WTC11 (cell line): ENCODE data around the gene CST3. TPM values are rescaled to one million over a fixed set of nuclear protein-coding genes. Genes with fewer than 3 reads are reported as not detected.

Source experiments
- ATAC-seq: fragments of 200-7000 bp; cut with Tn5 transposase; 2 replicates; pipeline ENCODE4 v1.10.0; 2021; ENCODE audit warnings: mild to moderate bottlenecking, moderate library complexity
- CTCF ChIA-PET: fragments of 300-600 bp; sonication (Branson Sonifier 250); formaldehyde crosslinking; loops from one replicate; lab custom pipeline; 2021; ENCODE audit warnings: antibody characterized with exemption; lab: Charles Lee
- POLR2A ChIA-PET: fragments of 350-600 bp; sonication (Branson Sonifier 250); formaldehyde crosslinking; loops from one replicate; lab custom pipeline; 2021; ENCODE audit warnings: antibody characterized with exemption; lab: Charles Lee
- DNase-seq: peaks from one replicate; pipeline ENCODE4 v3.0.0; 2021; ENCODE audit warnings: low spot score
- H3K27ac Mint-ChIP-seq: 2 replicates; pipeline ENCODE4 v1.8.0; 2021; ENCODE audit warnings: mixed read lengths
- H3K27me3 Mint-ChIP-seq: 2 replicates; pipeline ENCODE4 v1.8.0; 2021; ENCODE audit warnings: low read depth, mild to moderate bottlenecking, moderate library complexity, mixed read lengths
- H3K36me3 Mint-ChIP-seq: 2 replicates; pipeline ENCODE4 v1.8.0; 2021; ENCODE audit warnings: mixed read lengths
- H3K4me1 Mint-ChIP-seq: 2 replicates; pipeline ENCODE4 v1.8.0; 2022; ENCODE audit warnings: mixed read lengths
- H3K4me3 Mint-ChIP-seq: 2 replicates; pipeline ENCODE4 v1.8.0; 2021; ENCODE audit warnings: mild to moderate bottlenecking, moderate library complexity, mixed read lengths
- H3K9me3 Mint-ChIP-seq: 2 replicates; pipeline ENCODE4 v1.8.0; 2021; ENCODE audit warnings: mixed read lengths
- CREB1 ChIP-seq: sonication (generic); formaldehyde crosslinking; IDR thresholded peaks from 2 replicates; pipeline ENCODE4 v1.8.0; 2023; ENCODE audit warnings: mild to moderate bottlenecking, missing genetic modification reagents
- ESRRA ChIP-seq: sonication (generic); formaldehyde crosslinking; IDR thresholded peaks from 2 replicates; pipeline ENCODE4 v1.8.1; 2022; ENCODE audit warnings: mild to moderate bottlenecking, missing genetic modification reagents, borderline replicate concordance
- RORB ChIP-seq: fragments of 250-450 bp; sonication (Bioruptor Pico); IDR thresholded peaks from 2 replicates; pipeline ENCODE4 v1.9.0; 2021; ENCODE audit warnings: mild to moderate bottlenecking
- SMAD4 ChIP-seq: sonication (generic); formaldehyde crosslinking; IDR thresholded peaks from 2 replicates; pipeline ENCODE4 v1.8.0; 2022; ENCODE audit warnings: mild to moderate bottlenecking, missing genetic modification reagents
- TEAD4 ChIP-seq: sonication (generic); formaldehyde crosslinking; IDR thresholded peaks from 2 replicates; pipeline ENCODE4 v1.8.0; 2022; ENCODE audit warnings: mild to moderate bottlenecking, missing genetic modification reagents
- ZNF263 ChIP-seq: sonication (generic); formaldehyde crosslinking; IDR thresholded peaks from 2 replicates; pipeline ENCODE4 v1.8.1; 2022; ENCODE audit warnings: low read depth, mild to moderate bottlenecking, moderate library complexity, missing genetic modification reagents
- total RNA-seq: library from RNA; stranded (reverse); gene quantifications from 3 replicates; pipeline ENCODE4 v1.2.3, GENCODE V29; 2021
- TF ChIP-seq, protein P1 (sequence below): sonication (generic); formaldehyde crosslinking; conservative IDR thresholded peaks from 2 replicates; pipeline ENCODE4 v1.8.1; 2022; ENCODE audit warnings: mild to moderate bottlenecking, missing genetic modification reagents
- TF ChIP-seq, protein P2 (sequence below): fragments of 250-450 bp; sonication (Bioruptor Pico); IDR thresholded peaks from 2 replicates; pipeline ENCODE4 v1.9.0; 2021; ENCODE audit warnings: mild to moderate bottlenecking, borderline replicate concordance
- TF ChIP-seq, protein P3 (sequence below): sonication (generic); formaldehyde crosslinking; IDR thresholded peaks from 2 replicates; pipeline ENCODE4 v1.8.0; 2022; ENCODE audit warnings: mild to moderate bottlenecking, missing genetic modification reagents
- TF ChIP-seq, protein P4 (sequence below): sonication (generic); formaldehyde crosslinking; IDR thresholded peaks from 2 replicates; pipeline ENCODE4 v1.8.0; 2023; ENCODE audit warnings: missing genetic modification reagents, mild to moderate bottlenecking, borderline replicate concordance
- TF ChIP-seq, protein P5 (sequence below): sonication (generic); formaldehyde crosslinking; IDR thresholded peaks from 2 replicates; pipeline ENCODE4 v1.8.0; 2023; ENCODE audit warnings: missing genetic modification reagents
- TF ChIP-seq, protein P6 (sequence below): sonication (generic); formaldehyde crosslinking; IDR thresholded peaks from 2 replicates; pipeline ENCODE4 v1.8.1; 2022; ENCODE audit warnings: low read depth, missing genetic modification reagents, borderline replicate concordance
- TF ChIP-seq, protein P7 (sequence below): fragments of 250-450 bp; sonication (Bioruptor Pico); IDR thresholded peaks from 2 replicates; pipeline ENCODE4 v1.9.0; 2021; ENCODE audit warnings: mild to moderate bottlenecking
- TF ChIP-seq, protein P8 (sequence below): sonication (generic); formaldehyde crosslinking; IDR thresholded peaks from 2 replicates; pipeline ENCODE4 v1.8.1; 2023; ENCODE audit warnings: mild to moderate bottlenecking, missing genetic modification reagents, moderate library complexity
- TF ChIP-seq, protein P9 (sequence below): sonication (generic); formaldehyde crosslinking; IDR thresholded peaks from 2 replicates; pipeline ENCODE4 v1.8.1; 2023; ENCODE audit warnings: mild to moderate bottlenecking, moderate library complexity, missing genetic modification reagents

Gene CST3
- total RNA-seq, 1 experiment from 2014 or later: 52.1 TPM

DNA sequence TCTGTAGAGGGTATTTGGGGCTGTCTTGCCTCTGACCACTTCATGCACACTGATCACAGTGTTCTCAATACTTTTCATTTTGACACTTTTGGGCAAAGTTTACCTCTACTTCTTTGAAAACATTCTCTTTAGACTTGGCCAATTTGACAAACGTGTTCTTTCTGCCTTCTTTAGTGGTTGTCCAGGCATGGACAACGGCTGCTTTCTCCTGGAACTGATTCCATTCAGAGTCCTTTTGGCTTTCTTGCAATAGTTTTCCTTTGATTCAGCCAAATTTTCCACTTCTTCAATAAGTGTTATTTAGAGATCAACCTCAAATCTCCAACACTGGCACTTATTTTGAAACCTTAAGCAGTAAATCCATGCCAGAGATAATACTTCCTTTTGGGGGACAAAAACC is 25.4 kb downstream of the CST3 start:
- peaks cover 19% of the 10 kb centered on the region for H3K4me1 Mint-ChIP-seq
- no peak overlapping the region for H3K4me3 Mint-ChIP-seq
- ChIA-PET POLR2A (no interaction called here), CTCF (no interaction called here)
- no peak for DNase-seq
- H3K9me3 Mint-ChIP-seq: no peaks in the 10 kb centered on the region; the same call in 1 of the 2 replicates
- no peaks in the 10 kb centered on the region for H3K36me3 Mint-ChIP-seq
- H3K27me3 Mint-ChIP-seq: peaks cover under 1% of the 10 kb centered on the region; the same call in 1 of the 2 replicates
- no peak for ATAC-seq
- TF ChIP-seq, protein P1, sequence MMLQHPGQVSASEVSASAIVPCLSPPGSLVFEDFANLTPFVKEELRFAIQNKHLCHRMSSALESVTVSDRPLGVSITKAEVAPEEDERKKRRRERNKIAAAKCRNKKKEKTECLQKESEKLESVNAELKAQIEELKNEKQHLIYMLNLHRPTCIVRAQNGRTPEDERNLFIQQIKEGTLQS (CRISPR knock-in tag): no peak
- TF ChIP-seq, protein P2, sequence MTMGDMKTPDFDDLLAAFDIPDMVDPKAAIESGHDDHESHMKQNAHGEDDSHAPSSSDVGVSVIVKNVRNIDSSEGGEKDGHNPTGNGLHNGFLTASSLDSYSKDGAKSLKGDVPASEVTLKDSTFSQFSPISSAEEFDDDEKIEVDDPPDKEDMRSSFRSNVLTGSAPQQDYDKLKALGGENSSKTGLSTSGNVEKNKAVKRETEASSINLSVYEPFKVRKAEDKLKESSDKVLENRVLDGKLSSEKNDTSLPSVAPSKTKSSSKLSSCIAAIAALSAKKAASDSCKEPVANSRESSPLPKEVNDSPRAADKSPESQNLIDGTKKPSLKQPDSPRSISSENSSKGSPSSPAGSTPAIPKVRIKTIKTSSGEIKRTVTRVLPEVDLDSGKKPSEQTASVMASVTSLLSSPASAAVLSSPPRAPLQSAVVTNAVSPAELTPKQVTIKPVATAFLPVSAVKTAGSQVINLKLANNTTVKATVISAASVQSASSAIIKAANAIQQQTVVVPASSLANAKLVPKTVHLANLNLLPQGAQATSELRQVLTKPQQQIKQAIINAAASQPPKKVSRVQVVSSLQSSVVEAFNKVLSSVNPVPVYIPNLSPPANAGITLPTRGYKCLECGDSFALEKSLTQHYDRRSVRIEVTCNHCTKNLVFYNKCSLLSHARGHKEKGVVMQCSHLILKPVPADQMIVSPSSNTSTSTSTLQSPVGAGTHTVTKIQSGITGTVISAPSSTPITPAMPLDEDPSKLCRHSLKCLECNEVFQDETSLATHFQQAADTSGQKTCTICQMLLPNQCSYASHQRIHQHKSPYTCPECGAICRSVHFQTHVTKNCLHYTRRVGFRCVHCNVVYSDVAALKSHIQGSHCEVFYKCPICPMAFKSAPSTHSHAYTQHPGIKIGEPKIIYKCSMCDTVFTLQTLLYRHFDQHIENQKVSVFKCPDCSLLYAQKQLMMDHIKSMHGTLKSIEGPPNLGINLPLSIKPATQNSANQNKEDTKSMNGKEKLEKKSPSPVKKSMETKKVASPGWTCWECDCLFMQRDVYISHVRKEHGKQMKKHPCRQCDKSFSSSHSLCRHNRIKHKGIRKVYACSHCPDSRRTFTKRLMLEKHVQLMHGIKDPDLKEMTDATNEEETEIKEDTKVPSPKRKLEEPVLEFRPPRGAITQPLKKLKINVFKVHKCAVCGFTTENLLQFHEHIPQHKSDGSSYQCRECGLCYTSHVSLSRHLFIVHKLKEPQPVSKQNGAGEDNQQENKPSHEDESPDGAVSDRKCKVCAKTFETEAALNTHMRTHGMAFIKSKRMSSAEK (CRISPR knock-in tag): no peak
- TF ChIP-seq ZNF263 (CRISPR knock-in tag) (no peak), CREB1 (CRISPR knock-in tag) (no peak), TEAD4 (CRISPR knock-in tag) (no peak), RORB (CRISPR knock-in tag) (no peak)
- TF ChIP-seq, protein P3, sequence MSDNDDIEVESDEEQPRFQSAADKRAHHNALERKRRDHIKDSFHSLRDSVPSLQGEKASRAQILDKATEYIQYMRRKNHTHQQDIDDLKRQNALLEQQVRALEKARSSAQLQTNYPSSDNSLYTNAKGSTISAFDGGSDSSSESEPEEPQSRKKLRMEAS (CRISPR knock-in tag): no peak
- TF ChIP-seq, protein P4, sequence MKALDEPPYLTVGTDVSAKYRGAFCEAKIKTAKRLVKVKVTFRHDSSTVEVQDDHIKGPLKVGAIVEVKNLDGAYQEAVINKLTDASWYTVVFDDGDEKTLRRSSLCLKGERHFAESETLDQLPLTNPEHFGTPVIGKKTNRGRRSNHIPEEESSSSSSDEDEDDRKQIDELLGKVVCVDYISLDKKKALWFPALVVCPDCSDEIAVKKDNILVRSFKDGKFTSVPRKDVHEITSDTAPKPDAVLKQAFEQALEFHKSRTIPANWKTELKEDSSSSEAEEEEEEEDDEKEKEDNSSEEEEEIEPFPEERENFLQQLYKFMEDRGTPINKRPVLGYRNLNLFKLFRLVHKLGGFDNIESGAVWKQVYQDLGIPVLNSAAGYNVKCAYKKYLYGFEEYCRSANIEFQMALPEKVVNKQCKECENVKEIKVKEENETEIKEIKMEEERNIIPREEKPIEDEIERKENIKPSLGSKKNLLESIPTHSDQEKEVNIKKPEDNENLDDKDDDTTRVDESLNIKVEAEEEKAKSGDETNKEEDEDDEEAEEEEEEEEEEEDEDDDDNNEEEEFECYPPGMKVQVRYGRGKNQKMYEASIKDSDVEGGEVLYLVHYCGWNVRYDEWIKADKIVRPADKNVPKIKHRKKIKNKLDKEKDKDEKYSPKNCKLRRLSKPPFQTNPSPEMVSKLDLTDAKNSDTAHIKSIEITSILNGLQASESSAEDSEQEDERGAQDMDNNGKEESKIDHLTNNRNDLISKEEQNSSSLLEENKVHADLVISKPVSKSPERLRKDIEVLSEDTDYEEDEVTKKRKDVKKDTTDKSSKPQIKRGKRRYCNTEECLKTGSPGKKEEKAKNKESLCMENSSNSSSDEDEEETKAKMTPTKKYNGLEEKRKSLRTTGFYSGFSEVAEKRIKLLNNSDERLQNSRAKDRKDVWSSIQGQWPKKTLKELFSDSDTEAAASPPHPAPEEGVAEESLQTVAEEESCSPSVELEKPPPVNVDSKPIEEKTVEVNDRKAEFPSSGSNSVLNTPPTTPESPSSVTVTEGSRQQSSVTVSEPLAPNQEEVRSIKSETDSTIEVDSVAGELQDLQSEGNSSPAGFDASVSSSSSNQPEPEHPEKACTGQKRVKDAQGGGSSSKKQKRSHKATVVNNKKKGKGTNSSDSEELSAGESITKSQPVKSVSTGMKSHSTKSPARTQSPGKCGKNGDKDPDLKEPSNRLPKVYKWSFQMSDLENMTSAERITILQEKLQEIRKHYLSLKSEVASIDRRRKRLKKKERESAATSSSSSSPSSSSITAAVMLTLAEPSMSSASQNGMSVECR (CRISPR knock-in tag): no peak
- TF ChIP-seq, protein P5, sequence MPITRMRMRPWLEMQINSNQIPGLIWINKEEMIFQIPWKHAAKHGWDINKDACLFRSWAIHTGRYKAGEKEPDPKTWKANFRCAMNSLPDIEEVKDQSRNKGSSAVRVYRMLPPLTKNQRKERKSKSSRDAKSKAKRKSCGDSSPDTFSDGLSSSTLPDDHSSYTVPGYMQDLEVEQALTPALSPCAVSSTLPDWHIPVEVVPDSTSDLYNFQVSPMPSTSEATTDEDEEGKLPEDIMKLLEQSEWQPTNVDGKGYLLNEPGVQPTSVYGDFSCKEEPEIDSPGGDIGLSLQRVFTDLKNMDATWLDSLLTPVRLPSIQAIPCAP: no peak
- TF ChIP-seq, protein P6, sequence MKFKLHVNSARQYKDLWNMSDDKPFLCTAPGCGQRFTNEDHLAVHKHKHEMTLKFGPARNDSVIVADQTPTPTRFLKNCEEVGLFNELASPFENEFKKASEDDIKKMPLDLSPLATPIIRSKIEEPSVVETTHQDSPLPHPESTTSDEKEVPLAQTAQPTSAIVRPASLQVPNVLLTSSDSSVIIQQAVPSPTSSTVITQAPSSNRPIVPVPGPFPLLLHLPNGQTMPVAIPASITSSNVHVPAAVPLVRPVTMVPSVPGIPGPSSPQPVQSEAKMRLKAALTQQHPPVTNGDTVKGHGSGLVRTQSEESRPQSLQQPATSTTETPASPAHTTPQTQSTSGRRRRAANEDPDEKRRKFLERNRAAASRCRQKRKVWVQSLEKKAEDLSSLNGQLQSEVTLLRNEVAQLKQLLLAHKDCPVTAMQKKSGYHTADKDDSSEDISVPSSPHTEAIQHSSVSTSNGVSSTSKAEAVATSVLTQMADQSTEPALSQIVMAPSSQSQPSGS (CRISPR knock-in tag): no peak
- TF ChIP-seq, protein P7, sequence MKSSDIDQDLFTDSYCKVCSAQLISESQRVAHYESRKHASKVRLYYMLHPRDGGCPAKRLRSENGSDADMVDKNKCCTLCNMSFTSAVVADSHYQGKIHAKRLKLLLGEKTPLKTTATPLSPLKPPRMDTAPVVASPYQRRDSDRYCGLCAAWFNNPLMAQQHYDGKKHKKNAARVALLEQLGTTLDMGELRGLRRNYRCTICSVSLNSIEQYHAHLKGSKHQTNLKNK (CRISPR knock-in tag): no peak
- no peak overlapping the region for H3K27ac Mint-ChIP-seq

DNA sequence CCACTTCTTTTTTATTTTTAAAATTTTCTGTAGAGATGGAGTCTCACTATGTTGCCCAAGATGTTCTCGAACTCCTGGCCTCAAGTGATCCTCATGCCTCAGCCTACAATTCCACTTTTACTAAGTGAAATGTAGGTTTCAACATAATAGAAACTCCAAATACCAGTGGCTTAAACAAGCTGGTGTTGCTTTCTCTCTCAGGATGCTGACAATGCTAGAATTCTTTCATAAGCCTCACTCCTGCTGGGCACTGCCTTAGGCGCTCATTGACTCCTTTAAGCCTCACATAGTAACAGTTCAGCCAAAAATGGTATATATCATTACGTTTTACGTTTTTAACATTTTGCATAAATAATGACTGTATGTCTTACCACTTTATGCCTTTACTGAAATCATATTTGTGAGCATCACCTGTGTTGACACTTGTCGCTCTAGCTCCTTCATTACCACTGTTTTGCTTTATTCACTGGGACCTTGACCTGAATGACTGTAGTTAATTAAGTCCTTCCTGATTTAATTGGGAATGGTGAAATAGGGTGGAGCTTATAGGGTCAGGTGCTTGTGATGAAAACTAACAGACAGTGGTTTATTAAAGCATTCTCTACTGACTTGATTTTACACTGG is 28.2 kb downstream of the CST3 start:
- Mint-ChIP-seq H3K9me3 (no peaks in the 10 kb centered on the region), H3K36me3 (no peaks in the 10 kb centered on the region), H3K4me3 (no peak overlapping the region), H3K4me1 (peaks cover 22% of the 10 kb centered on the region), H3K27me3 (peaks cover 10% of the 10 kb centered on the region; the same call in 1 of the 2 replicates), H3K27ac (no peak overlapping the region)
- ChIA-PET CTCF (interaction anchor here (0.8 to 4.1 kb wide), 4 partner anchors 11 to 167 kb away, joined by 3 to 56 read pairs (median 12); no protein-coding TSS in a partner anchor), POLR2A (no interaction called here)
- ATAC-seq (no peak), DNase-seq (no peak)
- TF ChIP-seq ESRRA (CRISPR knock-in tag) (no peak), RORB (CRISPR knock-in tag) (no peak), SMAD4 (CRISPR knock-in tag) (no peak)
- TF ChIP-seq, protein P6 (CRISPR knock-in tag): no peak
- TF ChIP-seq, protein P8, sequence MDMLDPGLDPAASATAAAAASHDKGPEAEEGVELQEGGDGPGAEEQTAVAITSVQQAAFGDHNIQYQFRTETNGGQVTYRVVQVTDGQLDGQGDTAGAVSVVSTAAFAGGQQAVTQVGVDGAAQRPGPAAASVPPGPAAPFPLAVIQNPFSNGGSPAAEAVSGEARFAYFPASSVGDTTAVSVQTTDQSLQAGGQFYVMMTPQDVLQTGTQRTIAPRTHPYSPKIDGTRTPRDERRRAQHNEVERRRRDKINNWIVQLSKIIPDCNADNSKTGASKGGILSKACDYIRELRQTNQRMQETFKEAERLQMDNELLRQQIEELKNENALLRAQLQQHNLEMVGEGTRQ (CRISPR knock-in tag): no peak
- TF ChIP-seq, protein P9, sequence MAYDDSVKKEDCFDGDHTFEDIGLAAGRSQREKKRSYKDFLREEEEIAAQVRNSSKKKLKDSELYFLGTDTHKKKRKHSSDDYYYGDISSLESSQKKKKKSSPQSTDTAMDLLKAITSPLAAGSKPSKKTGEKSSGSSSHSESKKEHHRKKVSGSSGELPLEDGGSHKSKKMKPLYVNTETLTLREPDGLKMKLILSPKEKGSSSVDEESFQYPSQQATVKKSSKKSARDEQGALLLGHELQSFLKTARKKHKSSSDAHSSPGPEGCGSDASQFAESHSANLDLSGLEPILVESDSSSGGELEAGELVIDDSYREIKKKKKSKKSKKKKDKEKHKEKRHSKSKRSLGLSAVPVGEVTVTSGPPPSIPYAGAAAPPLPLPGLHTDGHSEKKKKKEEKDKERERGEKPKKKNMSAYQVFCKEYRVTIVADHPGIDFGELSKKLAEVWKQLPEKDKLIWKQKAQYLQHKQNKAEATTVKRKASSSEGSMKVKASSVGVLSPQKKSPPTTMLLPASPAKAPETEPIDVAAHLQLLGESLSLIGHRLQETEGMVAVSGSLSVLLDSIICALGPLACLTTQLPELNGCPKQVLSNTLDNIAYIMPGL: no peak
